Right forelimb (tissue), 1 donor: ENCODE measurements around the gene ATPAF1.

ENCODE experiments used
- DNase-seq: peaks from one replicate; pipeline ENCODE4 v3.0.0-alpha.2; 2018

ATPAF1 gene

GRCh38 chr1:46582972-46583371 lies 85.2 kb downstream of the ATPAF1 start:
- DNase-seq, result no peak
